HG03097 (cell line): ENCODE data around the gene SCNM1.

Experiments
- ATAC-seq: cut with Tn5 transposase; IDR thresholded peaks from one replicate; pipeline ENCODE4 v1.9.1; 2021; ENCODE audit not compliant: unreplicated experiment, low FRiP score

SCNM1 gene, protein sequence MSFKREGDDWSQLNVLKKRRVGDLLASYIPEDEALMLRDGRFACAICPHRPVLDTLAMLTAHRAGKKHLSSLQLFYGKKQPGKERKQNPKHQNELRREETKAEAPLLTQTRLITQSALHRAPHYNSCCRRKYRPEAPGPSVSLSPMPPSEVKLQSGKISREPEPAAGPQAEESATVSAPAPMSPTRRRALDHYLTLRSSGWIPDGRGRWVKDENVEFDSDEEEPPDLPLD

DNA sequence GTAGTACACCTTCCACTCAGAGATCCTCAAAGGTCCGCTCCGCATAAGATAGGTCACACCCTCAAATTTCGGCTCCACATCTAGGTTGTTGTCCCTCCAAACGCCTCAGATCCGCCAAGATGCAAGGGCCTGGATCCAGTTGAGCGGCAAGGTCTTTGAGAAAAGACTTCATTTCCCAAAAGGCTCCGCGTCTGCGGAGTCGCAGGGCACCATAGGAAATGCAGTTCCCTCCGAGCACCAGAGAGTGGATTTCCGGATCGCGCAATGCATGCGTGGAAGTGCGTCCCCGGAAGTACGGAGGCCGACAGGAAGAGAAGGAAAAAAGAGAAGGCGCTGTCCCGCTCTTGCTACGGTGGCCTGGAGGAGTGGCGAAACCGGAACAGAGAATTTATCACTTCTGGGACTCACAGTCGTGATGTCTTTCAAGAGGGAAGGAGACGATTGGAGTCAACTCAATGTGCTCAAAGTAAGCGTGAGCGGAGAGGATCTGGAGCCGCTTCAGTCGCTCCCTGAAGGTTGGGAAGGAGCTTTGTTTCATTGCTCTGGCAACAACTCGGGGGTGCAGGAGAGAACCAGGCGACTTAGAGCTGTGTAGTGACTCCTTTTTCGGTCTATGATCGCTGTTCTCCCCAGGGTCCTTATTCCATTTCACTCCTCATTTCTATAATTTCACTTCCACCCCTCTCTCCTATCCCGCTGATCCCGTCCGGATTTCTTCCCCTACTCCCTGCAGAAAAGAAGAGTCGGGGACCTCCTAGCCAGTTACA lies at the start of gene SCNM1, which contains the start of gene LYSMD1:
TSS of gene SCNM1 (plus strand) at position 407 of the 767 bp plus-strand sequence. CDS start at position 416, 9 bp downstream.
TSS of gene LYSMD1 (minus strand) at position 165 of the 767 bp plus-strand sequence. CDS start 644 bp downstream, outside the sequence.
- ATAC-seq, result peak; percentile 83

DNA sequence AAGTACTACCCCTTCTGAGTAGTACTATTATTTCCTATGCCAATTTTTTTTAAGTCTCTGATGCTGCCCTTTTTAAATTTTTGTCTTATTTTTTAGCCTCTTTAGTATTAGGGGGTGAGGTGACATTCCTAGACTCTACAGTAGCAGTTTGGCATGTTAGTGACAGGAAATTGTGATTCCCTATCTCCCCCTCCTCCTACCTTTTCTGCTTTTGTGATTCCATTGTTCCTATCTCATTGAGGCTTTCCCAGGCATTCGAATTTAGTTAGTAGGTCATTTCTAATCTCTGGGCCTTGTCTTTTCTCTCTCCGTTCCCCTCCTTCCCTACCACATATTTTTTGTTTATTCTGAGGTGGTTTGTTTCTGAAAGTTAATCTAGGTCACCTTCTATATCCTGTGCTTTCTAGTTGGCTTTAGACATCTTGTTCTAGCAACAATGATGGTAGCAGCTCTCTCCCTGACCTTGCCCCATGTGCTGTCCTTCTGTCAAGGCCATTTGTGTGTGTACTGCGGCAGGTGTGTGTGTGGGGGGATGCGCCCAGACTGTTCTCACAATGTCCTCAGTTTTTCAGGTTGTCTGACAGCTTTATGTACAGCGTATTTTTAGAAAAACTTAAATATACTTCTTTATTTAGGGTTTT lies 41.1 kb upstream of the SCNM1 start:
- ATAC-seq, result no peak

DNA sequence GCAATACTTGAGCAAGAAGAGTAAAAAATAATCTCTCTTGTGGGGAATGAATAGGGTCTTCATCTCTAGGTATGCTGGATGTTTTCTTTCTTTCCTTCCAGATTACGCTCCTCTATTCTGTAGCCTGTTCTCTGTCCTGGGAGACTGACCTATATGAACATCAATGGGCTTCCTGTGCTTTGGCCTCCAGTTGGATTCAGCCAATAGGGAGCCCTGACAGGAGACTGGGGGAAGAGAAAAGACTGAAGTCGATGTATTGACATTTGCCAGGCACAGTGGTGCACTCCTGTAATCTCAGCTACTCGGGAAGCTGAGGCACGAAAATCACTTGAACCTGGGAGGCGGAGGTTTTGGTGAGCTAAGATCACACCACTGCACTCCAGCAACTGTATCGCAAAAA lies 37.1 kb upstream of the SCNM1 start:
- no peak for ATAC-seq

DNA sequence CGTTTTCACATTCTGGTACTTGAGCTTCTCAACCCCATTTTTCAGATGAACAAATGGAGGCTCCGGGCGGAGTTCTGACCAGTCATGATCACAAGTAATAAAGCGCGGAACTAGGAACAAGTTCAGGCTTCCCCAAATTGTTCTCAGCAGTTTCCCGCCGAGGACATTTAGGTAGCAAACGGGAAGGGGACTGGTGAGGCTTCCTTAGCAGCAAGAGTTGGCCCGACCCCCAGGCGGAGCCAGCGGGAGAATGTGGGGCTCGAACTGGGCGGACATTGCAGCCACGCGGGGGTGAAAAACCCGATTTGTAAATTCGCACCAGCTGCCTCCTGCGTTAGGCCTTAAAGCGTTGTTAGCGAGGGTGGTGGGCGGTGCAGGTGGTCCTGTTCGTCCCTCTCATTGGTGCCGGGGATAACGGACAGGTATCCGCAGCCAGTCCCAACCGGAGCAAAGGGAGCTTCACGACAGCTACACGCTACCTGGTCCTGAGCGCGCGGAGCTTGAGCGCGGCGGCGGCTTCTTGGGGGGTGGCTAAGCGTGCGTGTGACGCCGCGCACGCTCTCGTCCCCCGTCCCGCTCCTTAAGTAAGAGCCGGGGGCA lies 34.9 kb upstream of the SCNM1 start:
- ATAC-seq, result no peak

DNA sequence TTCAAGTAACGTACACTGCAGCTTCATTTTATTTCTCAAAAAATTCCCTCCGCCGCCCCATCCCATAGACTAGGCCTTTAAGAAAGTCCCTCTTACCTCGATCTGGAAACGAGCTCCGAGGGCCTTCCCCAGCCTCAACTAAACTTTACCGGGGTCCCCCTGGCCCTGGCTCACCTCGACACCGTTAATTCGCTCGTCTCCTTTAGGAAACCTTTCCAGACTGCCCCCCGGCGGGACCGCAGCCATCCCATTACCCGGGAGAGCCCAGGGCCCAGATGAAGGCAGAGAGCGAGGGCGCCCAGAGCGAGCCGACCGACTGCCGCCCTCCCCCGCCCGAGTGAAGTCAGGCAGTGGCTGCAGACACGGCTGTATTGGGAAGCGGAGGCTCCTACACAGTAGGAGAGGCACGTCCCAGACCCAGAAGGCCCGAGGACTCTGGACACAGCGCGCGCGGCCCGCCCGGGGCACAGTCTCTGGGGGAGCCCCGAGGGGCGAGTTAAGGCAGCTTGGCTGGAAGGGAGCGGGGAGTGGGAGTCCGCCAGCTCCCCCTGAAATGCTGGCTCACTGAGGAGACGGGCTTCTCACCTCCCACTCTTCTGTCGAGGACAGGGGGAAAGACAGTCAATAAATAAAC lies 34.1 kb upstream of the SCNM1 start:
- ATAC-seq, result no peak

DNA sequence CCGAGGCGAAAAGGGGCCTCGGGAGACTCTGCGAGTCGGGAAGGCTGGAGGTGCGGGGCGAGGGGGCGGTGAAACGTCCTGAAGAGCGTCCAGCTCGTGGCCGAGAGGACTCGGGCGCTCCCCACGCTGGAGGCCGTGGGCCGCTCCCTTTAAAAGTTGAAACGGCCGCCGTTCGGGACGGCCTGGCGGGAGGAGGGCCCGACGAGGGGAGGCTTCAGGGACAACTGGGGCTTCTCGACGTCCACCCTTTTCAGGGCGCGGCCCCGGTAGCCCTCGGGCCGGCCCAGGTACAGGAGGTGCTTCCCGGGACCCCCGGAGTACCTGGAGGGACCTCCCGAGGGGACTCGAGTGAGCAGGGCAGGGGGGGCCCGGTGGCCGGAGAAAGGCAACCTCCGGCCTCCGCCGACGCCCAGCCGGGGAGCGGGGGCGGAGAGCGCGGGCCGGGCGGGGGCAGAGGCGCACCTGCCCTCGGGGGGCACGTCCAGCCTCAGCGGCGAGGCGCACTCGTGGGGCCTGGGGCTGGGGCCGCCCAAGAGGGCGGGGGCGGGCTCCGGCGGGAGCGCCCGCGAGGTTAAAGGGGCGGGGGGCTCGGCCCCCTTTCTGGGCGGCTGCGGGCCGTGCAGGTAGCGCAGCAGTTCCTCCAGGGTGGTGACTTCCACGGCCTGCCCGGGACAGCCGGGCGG lies 33.5 kb upstream of the SCNM1 start:
- no peak for ATAC-seq

DNA sequence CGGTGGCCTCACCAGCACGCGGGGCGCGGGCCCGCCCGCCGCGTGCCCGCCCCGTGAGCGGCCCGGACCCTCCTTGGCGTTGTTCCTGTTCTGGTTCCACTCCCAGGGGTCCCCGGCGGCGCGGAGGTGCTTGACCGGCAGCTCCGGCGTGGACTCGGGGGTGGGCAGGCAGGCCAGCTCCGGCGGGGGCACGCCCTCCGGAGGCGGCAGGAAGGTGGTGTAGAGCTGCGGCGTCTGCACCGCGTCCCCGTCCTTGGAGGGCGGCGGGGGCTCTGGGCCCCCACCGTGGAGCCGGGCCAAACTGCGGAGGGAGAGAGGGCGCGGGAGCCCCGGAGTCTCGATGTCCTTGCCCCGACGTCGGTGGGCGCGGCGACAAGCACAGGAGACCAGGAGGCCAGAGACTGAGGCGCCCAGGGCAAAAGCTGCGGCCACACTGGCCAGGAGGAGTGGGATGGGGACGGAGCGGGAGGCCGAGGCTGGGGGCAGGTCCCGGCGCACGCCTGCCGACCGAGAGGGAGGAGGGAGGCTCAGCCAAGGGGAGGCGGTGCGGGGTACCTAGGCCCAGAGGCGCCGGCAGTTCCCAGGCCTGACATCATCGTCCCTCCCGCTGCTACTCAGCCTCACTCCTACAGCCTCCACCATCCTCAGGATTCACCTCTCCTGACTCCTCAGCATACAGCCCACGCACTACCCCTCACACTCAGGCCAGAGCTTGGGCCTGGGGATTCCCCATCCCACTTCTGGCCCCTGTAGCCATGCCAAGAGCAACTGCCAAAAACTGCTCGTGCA lies 32.7 kb upstream of the SCNM1 start:
- ATAC-seq, result no peak

DNA sequence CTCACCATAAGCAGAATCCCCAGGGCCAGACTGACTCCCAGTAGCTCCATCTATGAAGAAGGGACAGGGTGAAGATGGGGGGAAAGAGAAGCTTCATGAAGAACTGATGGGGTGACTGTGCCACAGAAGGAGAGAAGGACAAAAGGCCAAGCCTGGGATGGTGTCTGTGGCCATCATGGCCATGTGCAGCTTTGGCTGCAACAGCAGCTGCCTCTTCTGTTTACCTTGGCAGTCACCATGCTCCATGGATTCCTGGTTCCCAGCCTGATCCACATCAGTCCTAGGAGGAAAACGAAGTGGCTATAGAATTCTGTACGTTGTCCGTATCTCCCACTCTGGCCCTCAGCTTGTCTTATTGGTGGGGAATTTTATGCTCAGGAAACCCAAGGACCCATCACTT lies 31.5 kb upstream of the SCNM1 start:
- no peak for ATAC-seq

DNA sequence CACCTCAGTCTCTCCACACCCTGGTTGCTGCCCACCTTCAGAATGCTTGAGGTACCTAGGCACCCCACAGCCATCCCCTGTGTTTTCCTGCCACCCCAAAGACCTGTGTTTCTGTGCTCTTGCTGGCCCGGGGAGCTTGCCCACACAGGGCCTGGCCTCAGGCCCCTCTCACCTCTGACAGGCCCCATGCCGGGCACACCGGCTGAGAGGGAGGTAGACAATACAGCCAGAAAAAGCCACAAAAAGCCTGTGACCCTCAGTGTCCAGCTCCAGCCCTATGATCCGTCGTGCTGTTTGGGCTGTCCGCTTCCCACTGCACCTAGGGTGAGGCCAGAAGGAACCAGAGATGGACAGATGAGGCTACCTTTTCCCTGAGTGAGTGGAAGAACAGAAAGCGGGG lies 31.0 kb upstream of the SCNM1 start:
- ATAC-seq, result no peak

DNA sequence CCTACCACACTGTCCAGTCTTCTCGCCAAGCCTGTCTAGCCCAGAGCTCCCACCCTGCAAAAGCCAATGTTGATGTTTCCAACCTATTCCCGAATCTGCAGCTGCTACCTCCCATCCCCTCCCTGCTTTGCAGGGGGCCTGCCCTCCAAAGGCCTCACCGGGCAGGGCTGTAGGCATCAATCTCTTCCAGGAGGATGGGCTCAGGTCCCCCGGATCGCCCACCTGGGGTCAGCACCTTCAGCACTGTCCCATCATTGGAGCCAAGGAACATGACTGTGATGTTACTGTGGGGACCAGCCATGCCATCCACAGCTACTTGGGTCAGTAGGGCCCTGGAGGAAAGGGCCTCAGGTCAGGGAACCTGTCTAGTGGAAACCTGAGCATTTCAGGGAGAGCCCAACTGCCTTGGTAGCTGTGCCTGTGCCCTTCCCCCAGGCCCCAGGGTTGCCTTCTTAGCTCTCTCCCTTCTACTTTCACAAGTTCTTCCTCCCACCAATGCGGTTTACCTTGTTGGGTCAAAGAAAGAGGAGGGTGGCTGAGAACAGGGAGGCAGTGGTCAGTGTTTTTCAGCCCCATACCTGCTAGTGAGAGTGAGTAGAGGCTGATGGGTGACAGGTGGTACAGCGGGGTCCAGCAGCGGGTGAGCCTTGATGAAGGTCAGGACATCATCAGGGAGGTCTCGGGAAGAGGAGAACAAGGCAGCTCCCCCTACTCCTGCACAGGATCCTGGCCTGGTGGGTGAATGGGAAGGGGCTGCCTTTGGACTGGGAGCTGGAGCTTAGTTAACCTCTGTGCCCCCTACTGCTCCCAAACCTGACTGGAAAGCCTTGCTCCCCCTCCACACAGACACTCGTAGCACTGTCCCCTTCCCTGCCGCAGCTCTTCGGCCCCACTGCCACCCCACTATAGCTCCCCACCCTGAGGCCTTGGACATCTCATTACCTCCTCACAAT lies 30.2 kb upstream of the SCNM1 start:
- ATAC-seq, result no peak

DNA sequence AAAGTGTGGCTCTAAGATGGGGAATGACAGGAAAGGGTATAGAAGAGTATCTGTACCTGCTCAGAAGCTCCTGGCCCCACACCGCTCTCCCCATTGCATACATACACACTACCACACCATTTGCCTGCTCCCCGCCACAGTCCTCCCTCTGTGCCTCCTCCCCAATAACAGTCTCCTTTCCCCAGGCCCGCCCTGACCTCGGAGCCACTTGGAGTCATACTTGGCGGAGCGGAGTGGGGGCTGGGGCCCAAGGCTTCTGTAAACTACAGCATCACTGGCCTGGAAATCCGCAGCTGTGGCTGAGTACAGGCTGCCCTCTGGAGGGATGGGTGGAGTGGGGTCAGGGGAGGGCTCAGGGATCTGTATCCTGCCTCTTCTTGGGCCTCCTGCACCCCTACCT lies 28.2 kb upstream of the SCNM1 start:
- ATAC-seq, result no peak

DNA sequence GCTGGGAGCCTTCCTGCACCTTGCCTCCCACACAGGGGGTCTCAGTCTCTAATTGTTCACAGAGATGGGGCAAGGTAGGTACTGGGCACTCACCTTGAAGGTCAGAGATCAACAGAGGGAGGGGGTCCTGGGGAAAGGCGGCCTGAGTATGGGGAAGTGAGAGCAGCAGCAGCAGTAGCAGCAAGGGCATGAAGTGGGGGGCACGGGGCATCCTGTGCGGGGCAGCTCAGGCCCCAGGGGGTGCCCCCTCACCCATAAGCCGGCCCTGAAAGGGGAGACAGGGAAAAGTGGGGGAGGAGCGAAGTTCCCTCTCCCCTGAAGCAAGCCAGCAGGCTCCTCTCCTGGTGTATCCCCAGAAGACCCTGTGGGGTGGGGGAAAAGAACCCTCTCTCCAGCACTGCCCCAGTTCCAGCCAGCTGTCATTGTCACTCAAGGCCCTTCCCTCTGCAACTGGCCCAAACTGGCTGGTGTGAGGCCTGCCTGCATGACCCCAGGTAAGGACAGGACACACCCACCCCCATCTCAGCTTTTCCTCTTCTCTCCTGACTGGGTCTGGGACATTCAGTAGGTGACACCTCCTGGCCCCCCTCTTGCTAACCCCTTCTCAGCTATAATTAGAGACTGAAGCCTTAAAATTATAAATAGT lies 23.4 kb upstream of the SCNM1 start:
- no peak for ATAC-seq

DNA sequence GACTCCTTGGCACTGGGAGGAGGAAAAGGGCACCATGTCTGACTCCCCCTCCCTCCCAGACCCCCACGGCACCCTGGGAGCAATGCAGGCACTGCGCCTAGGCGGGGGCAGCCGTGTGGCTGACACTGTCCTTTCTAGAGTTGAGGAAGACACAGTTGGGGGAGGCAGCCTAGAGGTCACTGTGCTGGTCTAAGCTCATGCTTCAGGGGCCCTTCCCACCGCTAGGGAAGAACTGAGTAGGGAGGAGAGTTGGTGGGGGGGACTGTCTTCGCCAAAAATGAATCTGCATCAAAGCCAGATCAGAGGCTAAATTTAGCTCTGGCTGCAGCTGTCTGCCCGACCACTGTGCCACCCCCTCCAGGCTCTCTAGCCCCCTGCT lies 22.9 kb upstream of the SCNM1 start:
- ATAC-seq, result no peak

DNA sequence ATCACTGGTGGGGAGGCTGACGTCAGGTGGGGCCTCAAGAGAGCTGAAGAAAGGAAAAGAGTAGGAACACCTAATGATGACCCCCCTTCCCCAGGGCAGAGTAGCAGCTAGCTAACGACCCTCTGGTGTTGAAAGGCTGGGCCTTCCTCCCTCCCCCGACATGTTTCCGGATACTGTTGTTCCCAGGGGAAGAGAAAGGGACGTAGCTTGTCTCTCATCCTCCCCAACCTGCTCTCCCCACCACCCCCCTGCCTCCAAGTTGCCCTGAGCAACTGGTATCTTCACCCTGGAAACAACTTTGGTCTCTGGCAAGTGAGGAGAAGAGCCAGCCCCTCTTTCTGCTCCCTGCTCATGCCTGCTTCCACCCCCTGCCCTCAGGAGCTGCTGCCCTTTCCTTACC lies 22.0 kb upstream of the SCNM1 start:
- ATAC-seq, result no peak

DNA sequence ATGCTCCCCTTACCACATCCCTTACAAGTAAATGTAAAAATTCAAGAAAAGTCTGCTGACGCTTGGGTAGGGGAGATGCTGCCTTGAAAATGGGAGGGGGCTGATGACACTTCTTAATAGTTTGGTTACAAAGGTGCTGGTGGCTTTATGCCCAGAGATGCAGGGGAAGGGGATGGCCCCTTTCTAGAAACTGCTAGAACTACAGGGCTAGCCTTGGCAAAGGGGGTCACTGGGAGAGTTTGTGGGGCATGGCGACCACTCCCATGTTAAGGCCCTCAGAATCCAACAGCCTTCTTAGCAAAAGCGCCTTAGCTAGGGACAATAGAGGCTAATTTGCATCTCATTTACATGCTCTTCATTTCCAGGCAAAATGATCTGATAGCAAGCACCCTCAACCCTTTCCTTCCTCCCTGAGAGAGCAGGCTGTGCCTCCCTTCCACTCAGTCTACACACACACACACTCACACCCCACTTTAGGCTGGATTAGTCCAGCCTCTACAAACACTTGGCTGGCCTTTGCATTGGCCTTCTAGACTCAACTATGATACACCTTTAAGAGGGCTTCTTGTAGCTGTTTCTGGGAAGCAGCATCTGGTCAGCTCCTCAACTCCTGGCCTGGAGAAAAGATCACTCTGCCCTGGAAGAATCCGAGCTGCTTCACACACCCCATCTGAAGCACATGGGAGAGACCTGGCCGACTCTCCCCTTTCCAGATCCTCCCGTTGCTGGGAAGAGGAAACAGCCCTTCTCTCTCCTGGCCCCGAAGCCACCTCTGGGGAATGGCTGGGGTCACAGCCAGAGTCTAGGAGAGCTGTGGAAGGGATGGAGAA lies 21.3 kb upstream of the SCNM1 start:
- ATAC-seq, result no peak

DNA sequence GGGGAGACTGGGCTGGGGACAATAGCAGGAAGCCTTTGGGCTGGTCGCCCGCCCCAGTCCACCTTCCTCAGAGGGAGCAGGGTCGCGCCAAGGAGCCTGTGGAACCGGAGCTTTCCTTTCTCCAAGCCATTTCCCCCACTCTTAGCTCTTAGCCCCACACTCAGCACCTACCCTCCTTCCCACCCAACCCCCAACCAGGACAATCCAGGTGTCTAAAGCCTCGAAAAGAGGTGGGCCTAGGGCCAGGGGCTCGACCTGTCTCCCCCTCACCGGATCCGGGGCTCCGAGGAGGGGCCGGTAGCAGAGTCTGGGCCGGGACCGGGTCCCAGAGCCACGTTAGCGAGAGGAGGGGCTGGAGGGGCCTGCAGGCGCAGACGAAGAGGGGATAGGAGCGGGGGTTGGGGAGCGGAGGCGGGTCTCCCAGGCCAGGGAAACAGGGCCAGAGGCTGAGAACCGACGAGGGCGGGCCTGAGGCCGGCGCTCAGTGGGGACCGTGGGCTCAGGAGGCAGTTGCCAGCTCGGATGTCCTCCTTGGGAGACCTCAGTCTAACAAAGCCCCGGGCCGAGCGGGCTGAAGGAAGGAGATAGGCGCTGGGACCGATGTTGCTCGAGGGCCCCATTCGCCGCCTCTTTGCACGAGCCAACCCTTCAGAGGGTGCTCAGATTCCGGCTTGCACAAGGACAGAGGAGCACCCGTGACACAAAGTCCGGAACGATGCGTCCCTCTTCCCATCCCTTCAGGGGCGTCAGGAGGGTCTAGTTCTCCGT lies 20.5 kb upstream of the SCNM1 start:
- no peak for ATAC-seq
